GM23248 (cell line): ENCODE measurements around the gene CCT3.

Experiments
- EZH2 ChIP-seq: fragments of 200-600 bp; sonication (generic); IDR thresholded peaks from 2 replicates; pipeline ENCODE4 v1.6.1; 2018; ENCODE audit warnings: antibody characterized with exemption, mild to moderate bottlenecking; ENCODE audit not compliant: insufficient read depth, poor library complexity, severe bottlenecking
- EZH2phosphoT487 ChIP-seq: fragments of 200-600 bp; sonication (generic); IDR thresholded peaks from 2 replicates; pipeline ENCODE4 v1.6.1; 2018; ENCODE audit warnings: antibody characterized with exemption, moderate library complexity, mild to moderate bottlenecking, low read depth; ENCODE audit not compliant: insufficient read depth

DNA sequence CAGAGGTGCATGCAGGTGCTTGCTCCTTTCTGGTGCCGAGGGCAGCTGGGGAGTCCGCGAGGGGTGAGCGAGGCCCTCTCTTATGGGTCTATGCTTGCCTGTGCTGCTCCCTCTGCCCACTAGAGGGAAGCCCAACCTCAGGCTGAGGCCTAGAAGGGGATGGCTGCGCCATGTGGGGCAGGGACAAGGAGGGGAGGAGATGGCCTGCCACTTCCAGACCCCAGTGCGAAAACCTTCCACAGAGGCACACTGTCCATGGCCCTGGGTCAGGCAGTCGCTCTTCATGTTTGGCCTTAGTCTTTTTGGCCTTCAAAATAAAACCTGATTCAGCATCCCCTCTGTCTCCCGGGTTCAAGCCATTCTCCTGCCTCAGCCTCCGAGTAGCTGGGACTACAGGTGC, 44.9 kb upstream of the CCT3 start:
- TF ChIP-seq EZH2: no peak
- no peak for TF ChIP-seq EZH2phosphoT487
